Fibroblast of skin of right quadriceps (primary cell): ENCODE measurements around the gene TUBGCP3.
"Not testable (repeated sequence)": the region's sequence is repeated elsewhere in the genome, so short reads cannot be mapped to it uniquely, and the experiment has no call there.

ENCODE experiments used
- DNase-seq: peaks from one replicate; pipeline ENCODE4 v3.0.0-alpha.2; 2013

TUBGCP3 gene, protein sequence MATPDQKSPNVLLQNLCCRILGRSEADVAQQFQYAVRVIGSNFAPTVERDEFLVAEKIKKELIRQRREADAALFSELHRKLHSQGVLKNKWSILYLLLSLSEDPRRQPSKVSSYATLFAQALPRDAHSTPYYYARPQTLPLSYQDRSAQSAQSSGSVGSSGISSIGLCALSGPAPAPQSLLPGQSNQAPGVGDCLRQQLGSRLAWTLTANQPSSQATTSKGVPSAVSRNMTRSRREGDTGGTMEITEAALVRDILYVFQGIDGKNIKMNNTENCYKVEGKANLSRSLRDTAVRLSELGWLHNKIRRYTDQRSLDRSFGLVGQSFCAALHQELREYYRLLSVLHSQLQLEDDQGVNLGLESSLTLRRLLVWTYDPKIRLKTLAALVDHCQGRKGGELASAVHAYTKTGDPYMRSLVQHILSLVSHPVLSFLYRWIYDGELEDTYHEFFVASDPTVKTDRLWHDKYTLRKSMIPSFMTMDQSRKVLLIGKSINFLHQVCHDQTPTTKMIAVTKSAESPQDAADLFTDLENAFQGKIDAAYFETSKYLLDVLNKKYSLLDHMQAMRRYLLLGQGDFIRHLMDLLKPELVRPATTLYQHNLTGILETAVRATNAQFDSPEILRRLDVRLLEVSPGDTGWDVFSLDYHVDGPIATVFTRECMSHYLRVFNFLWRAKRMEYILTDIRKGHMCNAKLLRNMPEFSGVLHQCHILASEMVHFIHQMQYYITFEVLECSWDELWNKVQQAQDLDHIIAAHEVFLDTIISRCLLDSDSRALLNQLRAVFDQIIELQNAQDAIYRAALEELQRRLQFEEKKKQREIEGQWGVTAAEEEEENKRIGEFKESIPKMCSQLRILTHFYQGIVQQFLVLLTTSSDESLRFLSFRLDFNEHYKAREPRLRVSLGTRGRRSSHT

DNA sequence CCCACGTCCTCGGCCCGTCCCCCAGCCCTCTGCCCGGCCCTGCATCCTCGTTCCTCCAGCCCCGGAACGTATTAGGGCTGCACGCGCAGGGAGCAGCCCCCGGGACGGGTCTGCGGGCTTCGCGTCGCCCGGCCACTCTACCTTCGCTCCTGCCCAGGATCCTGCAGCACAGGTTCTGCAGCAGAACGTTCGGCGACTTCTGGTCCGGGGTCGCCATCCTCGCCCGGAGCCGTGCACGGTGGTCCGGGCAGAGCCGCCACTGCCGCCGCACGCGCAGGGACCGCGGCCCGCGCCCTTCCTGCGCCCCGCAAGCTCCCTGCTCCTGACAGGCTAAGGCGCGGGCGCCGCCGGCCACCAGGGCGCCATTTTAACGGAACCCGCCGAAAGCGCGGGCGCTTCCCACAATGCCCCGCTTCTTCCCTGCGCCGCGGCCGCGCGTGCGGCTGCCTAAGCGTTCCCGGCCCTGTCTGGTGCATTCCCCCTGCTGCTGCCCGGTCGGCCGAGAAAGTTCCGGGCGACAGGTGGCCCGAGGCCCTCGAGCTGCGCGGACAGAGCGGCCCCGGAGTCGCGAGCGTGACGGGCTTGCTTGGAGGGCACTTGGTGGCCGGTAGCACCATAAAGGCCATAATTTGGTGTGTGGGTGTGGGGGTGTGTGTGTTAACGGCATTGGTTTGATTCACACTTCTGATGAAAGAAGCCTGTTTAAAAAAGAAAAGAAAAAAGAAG lies at the start of gene TUBGCP3:
Gene TUBGCP3, minus strand, starts transcription at position 390 of the 726 bp plus-strand sequence. Its CDS starts 173 bp downstream, at position 217.
- DNase-seq, result peak; percentile 81

DNA sequence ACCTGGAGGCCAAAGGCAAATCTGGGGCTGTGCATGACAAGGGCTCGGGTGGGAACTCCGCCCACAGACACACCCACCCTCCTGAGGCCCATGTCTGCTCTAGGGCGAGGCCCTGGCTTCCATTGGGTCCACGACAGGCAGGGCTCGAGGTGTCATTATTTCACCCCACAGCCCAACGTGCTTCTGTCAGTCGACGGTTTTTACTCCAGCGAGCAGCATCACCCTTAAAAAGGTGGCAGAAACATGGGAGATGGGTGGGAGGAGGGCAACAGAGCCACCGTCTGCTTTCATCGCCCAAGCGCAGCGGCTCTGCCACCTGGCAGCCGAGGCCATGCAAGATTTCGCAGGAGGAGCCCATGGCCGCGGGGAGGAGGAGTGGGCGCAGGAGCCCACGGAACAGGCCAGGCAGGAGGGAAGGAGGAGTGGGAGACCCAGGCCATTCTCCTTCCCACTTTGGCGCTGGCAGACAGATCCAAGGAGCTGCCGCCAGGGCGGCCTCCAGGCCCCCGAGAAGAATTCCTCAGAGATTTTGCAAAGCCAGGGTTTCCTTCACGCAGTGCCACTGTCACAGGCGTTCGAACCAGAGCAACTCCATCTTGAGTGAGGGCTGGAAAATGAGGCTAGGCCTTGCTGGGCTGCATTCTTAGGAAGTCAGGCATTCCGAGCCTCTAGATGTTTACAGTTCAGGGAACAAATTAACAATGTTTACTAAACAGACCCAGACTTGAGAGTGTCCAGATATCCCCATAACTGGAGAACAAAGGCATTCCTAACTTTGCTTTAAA lies 49.3 kb upstream of the TUBGCP3 start:
- no peak for DNase-seq

DNA sequence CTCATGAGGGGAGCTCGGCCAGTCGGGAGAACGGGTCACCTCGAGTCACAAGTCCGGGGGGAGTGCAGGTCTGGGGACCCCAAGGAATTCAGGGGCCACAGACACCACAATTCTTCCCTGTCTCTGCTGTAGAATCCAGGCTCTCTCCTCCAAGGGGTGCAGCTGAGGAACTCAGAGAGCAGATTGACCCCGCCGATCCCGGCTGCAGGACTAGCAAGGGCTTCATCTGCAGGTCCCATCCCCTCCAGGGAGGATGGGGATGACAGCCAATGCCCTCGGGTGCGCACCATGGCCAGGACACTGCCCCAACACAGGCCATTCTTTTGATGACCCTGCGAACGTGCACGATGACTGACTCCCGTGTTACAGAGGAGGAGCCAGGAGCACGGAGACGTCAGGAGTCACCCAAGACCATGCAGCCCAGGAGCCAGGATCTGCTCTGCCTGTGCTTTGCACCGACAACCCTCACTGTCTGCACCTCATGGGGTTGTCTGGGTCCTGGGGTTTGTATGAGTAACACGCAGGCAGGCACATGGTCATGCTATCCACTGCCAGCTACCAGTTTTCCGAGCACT lies 48.5 kb upstream of the TUBGCP3 start:
- no peak for DNase-seq

DNA sequence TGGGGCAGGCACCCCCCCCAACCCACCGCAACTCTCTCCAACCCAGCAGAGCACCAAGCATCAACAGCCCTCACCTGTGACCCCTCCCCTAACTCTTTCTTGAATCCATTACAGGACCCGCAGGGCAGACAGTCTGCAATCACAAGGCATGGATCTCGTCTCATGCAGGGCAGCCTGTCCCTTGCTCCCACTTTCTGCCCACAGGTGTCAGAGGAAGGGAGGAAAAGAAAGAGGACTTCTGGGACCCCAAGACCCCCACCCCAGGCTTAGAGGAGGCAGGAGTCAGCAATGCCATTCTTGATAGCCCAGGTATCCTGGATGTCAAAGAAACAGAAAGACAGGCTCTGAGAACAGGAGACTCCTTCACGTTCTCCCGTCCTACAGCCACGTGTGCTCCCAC lies 47.4 kb upstream of the TUBGCP3 start:
- no peak for DNase-seq

DNA sequence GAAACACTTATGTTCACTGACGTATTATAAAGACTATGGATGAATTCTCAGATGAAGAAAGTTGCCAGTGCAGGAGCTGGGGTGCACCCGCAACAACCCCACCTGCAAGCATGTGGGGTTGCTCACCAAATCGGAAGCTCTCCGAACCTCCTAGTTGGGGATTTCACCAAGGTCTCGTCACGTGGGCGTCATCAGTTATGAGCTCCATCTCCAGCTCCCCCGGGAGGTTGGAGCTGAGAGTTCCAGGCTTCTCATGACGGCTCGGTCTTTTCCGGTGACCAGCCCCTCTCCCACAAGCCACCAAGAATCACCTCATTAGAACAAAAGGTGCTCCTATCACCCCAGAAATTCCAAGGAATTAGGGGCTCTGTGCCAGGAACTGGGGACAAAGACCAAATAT lies 46.1 kb upstream of the TUBGCP3 start:
- no peak for DNase-seq

DNA sequence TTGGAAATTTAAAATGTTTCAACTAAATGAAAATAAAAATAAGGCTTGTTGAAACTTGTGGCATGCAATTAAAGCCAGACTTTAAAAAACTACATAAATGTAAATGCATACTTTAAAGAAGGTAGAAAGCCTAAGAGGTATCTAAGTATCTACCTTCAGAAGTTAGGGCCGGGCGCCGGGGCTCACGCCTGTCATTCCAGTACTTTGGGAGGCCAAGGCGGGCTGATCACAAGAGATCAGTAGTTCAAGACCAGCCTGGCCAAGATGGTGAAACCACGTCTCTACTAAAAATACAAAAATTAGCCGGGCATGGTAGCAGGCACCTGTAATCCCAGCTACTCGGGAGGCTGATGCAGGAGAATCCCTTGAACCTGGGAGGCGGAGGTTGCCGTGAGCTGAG lies 42.3 kb upstream of the TUBGCP3 start:
- not testable (repeated sequence) for DNase-seq

DNA sequence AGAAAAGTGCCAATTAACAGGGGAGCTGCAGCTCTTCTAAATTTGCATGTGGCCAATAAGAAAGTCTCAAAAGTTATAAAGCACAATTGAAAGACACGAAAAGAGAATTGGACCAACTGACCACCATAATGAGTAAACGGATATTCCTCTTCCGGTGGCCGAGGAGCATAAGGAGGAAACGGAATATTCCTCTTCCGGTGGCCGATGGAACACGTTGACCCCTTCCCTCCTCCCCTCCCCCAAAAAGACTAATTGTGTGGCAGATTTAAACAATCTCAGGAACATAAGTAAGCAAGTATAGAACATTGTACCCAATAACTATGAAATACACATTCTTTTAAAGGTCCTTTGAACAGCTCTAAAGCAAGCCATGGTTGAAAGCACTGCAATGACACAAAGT lies 41.2 kb upstream of the TUBGCP3 start:
- DNase-seq, result no peak

DNA sequence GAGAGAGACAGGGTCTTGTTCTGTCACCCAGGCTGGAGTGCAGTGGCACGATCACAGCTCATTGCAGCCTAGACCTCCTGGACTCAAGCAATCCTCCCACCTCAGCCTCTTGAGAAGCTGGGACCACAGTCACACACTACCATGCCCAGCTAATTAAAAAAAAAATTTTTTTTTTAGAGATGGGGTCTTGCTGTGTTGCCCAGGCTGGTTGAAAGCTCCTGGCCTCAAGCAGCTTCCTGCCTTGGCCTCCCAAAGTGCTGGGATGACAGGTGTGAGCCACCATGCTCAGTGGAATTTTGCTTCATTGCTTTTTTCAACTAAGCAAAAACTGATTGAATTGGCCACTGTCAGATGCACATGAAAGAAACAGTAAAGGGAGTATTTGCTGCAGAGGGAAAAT lies 39.7 kb upstream of the TUBGCP3 start:
- DNase-seq, result not testable (repeated sequence)

DNA sequence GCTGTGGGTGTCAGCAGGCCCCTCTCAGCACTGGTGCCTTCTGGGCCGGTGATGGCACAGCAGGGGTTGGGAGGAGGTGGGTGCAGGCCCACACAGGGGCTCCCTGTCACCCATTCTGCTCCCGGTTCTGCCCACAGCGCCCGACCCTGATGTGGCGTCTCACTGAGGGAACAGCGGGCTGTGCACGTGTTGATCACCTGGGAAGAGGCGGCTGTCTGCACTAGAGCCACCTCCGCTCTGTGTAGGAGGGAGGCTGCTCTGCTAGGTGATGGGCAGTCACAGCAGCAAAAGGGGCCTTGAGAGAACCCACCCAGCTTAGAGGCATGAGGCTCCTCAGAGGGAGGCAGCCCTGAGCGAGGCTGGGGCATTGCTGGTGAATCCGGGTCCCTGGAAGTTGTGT lies 39.2 kb upstream of the TUBGCP3 start:
- no peak for DNase-seq

DNA sequence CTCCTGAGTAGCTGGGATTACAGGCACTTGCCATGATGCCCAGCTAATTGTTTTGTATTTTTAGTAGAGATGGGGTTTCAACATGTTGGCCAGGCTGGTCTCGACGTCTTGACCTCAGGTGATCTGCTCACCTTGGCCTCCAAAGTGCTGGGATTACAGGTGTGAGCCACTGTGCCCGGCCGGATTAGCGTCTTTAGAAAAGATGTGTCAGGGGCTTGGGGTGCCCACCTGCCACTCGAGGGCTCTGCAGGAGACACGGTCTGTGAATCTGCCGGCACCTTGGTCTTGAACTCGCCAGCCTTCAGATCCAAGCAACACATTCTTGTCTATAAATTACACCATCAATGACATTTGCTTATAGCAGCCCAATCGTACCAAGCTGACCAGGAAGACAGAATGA lies 38.8 kb upstream of the TUBGCP3 start:
- no peak for DNase-seq

DNA sequence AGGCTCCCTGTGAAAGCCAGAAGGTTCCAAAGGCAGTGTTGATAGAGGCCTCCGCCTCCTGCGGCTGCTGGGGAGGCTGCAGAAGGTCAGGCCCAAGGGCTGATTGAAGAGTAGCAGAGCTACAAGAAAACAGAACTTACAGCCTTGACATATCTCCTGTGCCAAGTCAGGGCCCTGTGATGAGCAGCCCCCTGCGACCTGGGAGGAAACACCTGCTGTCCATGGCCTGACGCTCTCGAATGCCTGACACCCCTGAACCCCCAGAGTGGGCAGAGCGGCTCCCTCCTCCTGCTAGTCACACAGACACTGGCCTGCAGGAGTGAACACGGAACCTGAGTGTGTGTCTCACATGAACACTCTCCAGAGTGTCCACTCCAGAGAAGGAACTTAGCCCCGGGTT lies 38.2 kb upstream of the TUBGCP3 start:
- no peak for DNase-seq

DNA sequence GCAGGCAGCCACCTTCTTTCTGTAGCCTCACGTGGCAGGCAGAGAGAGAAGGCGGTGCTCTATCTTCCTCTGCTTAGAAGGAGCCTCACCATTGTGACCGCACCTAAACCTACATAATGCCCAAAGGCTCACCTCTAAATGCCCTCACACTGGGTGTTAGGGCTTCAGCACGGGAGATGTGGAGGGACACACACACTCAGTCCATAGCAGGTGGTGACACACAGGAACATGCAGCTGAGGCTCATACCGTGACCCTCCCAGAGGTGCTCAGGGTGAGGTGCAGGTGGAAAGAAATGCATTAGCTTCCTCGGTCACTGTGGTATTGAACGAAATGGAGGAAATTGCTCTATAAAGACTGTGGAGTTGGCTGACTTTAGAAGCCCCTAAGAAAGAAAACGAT lies 37.7 kb upstream of the TUBGCP3 start:
- no peak for DNase-seq

DNA sequence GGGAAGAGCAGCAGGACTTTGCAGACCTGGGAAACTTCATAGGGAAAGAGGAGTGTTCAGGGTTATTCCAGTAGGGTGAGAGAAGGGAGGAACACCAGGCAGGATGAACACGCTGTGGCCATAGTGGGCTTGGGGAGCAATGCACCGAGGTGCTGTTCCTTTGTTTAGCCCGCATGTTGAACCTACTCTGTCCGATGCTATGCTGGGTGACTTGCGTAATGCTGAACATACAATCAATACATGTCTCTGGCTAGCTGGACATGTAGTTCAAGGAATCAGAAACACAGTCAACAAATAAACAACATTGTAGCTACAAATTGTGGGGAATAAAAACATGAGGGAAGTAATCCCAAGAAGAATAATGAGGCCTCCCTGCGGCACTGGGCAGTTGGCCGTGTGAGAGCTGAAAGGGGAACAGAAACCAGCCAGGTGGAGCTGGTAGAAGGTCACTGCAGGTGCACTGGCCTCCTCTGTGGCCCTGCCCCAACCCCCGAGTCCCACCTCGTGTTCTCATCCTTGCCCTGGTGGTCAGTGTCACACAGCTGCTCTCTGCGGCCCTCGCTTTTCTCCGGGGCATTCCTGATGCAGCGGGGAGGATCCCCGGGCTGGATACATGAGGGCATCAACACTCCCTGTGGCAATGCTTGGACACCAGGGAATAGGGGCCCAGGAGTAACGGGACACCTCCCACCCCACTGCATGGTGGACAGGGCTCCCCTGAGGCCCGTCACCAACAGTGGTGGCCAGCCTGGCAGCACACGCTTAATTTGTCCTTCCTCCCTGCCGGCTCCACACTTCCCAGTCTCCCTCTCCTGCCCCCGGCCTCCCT lies 36.9 kb upstream of the TUBGCP3 start:
- DNase-seq, result no peak

DNA sequence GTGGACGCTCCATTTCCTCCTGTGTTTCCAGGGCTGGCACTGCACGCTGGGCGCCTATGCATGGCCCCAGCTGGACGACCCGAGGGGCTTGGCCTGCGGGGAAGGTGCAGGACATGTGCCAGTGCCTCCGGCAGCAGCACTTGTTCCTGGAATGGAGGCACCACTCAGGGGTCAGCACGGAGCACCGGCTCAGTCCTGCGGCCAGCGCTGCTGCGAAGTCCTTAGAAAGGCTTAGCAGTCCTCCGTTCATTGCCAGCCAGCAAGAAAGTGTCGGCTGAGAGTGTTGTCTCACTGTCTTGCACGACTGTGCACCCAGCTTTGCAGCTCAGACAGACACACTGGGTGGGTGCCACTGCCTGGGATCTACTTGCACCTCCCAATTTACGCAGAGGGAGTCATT lies 36.1 kb upstream of the TUBGCP3 start:
- DNase-seq, result no peak

DNA sequence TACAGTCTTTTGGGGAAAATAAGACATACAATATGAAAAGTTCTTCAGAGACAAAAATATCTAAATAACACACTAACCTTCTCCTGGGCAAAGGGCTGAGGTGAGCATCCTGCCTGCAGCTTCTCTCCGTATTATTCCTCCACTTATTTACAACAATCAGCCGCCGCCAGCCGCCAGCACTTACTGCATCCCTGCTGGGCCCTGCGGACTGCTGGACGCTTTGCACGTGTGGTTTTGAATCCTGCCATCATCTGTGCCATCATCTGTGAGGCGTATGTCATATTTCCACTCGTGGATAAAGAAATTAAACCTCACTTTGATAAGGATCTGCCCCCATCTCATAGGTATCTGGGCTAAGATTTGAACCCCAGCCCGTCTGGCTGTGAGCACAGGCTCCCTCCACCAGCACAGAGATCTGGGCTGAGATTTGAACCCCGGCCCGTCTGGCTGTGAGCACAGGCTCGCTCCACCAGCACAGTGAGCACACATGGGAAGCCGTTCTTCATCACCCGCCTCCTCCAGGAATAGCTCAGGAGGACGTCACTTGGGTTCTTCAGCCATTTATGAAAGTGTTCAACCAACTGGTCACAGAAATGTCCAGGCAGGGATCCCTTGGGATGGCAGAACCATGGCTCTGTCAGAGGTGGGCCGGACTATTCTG lies 35.2 kb upstream of the TUBGCP3 start:
- DNase-seq, result no peak

DNA sequence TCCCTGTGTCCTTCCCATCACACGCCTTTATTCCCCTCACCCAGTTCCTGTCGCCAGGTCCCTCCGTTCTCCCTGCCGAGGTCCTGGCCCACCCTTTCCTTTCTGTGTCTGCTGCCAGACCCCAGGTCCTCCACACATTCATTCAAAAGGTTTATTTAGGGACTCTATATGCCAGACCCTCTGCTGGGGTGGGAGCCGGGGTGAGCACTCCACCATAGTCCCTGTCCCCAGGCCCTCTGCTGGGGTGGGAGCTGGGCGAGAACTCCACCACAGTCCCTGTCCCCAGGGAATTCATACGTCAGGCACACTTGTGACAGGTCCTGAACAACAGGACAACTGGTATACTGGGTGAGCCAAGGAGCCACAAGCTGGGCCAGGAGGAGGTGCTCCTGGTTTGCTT lies 34.4 kb upstream of the TUBGCP3 start:
- no peak for DNase-seq

DNA sequence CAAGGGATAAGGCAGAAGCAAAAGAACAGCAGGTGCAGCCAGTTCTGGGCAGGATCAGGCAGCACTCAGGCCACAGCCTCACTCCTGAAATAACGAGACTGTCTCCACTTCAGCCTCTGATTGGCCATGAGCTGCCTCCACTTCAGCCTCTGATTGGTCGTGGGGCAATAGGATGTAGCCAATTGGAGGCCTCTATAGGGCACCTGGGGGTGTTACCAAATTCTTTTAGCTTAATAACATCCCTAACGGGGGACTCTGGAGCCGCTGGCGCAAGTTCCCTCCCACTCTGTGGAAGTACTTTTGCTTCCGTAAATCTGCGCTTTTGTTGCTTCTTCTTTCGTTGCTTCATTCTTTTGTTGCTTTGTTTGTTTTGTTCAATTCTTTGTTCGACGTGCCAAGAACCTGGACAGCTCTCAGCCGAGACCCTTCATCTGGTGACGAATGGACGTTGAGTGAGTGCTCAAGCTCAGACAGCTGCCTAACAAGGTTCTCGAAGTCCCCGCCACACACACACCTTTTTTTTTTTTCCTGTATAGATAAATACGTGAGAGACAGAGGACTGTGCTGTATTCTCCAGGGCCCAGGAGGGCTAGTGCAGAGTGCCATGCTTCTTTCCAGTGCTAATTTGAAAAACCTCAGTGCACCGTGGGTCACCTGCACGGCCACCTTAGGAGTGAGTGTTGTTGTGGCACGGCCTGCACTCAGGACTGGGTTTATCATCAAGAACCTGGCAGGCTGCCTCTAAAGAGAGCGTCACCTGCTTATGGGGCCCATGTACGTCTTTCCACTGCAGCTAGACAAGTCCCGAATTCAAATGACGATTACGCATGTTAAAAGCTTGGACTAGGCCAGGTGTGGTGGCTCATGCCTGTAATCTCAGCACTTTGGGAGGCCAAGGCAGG lies 32.0 kb upstream of the TUBGCP3 start:
- peak; percentile 37 for DNase-seq

DNA sequence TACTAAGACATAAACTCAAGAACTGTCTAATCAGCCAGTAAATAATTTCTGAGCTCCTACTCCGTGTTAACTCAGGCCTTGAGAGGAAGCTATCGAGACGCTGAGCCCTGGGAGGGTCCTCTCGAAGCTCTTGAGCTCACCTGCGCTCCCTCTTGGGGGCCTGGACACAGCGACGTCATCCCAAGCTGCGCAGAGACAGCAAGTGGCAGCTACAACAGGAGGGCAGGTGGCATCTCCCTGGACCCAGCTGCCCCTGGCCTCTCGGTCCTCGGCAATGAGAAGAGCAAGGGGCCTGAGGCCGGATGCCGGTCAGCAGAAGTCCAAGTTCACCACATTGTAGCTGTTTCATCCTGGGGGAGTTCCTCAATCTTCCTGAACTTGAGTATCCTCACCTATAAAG lies 30.5 kb upstream of the TUBGCP3 start:
- DNase-seq, result no peak

DNA sequence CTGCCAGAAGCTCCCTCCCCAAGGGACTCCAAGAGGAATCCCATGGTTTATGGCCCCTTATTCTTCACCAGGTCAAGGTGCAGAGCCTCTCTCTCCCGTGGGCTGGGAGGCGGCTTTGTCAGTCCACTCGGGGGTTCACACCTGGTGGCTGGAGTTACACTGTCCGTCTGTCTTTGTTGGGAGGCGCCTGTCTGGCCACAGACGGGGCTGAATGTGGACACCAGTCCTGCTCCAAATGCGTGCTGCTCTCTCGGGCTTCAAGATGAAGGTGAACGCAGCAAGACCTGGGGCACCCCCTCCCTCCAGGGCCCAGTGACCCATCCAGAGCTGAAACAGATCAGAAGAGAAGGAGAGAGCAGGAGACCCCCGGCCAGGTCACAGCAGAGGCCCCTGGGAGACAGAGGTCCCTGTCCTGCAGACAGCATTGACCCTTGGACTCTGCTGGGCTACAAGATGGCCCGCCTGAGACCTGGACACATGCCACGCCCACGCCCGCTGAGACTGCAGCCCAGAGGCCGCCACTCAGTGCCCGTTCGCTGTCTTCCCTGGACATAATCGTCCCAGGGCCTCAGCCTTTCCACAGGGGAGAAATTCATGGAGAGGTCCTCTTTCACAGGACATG lies 29.9 kb upstream of the TUBGCP3 start:
- DNase-seq, result no peak
